HepG2 (cell line): Measurements from ENCODE around the gene MEF2D. TPM values are rescaled to one million over a fixed set of nuclear protein-coding genes. Genes with fewer than 3 reads are reported as not detected.

Source experiments
- BRF2 ChIP-seq: sonication (generic); formaldehyde crosslinking; IDR thresholded peaks from 2 replicates; pipeline ENCODE4 v1.8.1; 2022; ENCODE audit warnings: mild to moderate bottlenecking, missing genetic modification reagents
- HOXA5 ChIP-seq: sonication (generic); formaldehyde crosslinking; IDR thresholded peaks from 2 replicates; pipeline ENCODE4 v1.4.0; 2020; ENCODE audit warnings: missing genetic modification reagents
- KAT8 ChIP-seq: IDR thresholded peaks from 2 replicates; pipeline ENCODE4 v1.6.1; 2016; ENCODE audit warnings: missing genetic modification reagents, missing compliant biosample characterization
- KDM2A ChIP-seq: sonication (generic); formaldehyde crosslinking; IDR thresholded peaks from 2 replicates; pipeline ENCODE4 v1.4.0; 2020; ENCODE audit warnings: low read depth, missing genetic modification reagents, borderline replicate concordance
- KDM3A ChIP-seq: IDR thresholded peaks from 2 replicates; pipeline ENCODE4 v1.6.1; 2018; ENCODE audit warnings: low read depth, missing compliant biosample characterization
- MATR3 ChIP-seq: sonication (generic); formaldehyde crosslinking; IDR thresholded peaks from 2 replicates; pipeline ENCODE4 v1.4.0; 2020; ENCODE audit warnings: missing genetic modification reagents
- MBD4 ChIP-seq: IDR thresholded peaks from 2 replicates; pipeline ENCODE4 v1.6.1; 2012; ENCODE audit warnings: low read length, inconsistent platforms, borderline replicate concordance
- MLLT10 ChIP-seq: sonication (generic); formaldehyde crosslinking; IDR thresholded peaks from 2 replicates; pipeline ENCODE4 v1.4.0; 2020; ENCODE audit warnings: missing genetic modification reagents
- NFE2L2 ChIP-seq: fragments of 150-350 bp; IDR thresholded peaks from 2 replicates; pipeline ENCODE4 v1.6.1; 2014; ENCODE audit warnings: low read length
- PHB2 ChIP-seq: fragments of 450-650 bp; IDR thresholded peaks from 2 replicates; pipeline ENCODE4 v1.6.1; 2018; ENCODE audit not compliant: partially characterized antibody
- POLR2A ChIP-seq, 2 experiments: IDR thresholded peaks; 2 replicates each; pipeline ENCODE4 v1.6.1; 2011; ENCODE audit warnings: low read depth in 2 of 2, low read length in 2 of 2, mild to moderate bottlenecking in 1 of 2, moderate library complexity in 1 of 2; ENCODE audit not compliant: insufficient read depth in 1 of 2
- PPARG ChIP-seq: conservative IDR thresholded peaks from 2 replicates; pipeline ENCODE4 v1.6.1; 2016; ENCODE audit warnings: missing biosample characterization, missing genetic modification reagents
- RFX1 ChIP-seq: fragments of 450-650 bp; IDR thresholded peaks from 2 replicates; pipeline ENCODE4 v1.6.1; 2017
- SIX1 ChIP-seq: sonication (generic); formaldehyde crosslinking; IDR thresholded peaks from 2 replicates; pipeline ENCODE4 v1.4.0; 2020; ENCODE audit warnings: missing genetic modification reagents, borderline replicate concordance
- SMAD1 ChIP-seq: sonication (generic); formaldehyde crosslinking; IDR thresholded peaks from 2 replicates; pipeline ENCODE4 v1.4.0; 2020; ENCODE audit warnings: missing genetic modification reagents, low read depth, mild to moderate bottlenecking, borderline replicate concordance
- SNAPC4 ChIP-seq: sonication (generic); formaldehyde crosslinking; IDR thresholded peaks from 2 replicates; pipeline ENCODE4 v1.4.0; 2020; ENCODE audit warnings: mild to moderate bottlenecking, missing genetic modification reagents
- TAF1 ChIP-seq: sonication (generic); formaldehyde crosslinking; IDR thresholded peaks from 2 replicates; pipeline ENCODE4 v1.4.0; 2020; ENCODE audit warnings: missing genetic modification reagents
- TMF1 ChIP-seq: sonication (generic); formaldehyde crosslinking; IDR thresholded peaks from 2 replicates; pipeline ENCODE4 v1.8.1; 2022; ENCODE audit warnings: low read depth, missing genetic modification reagents
- ZC3H13 ChIP-seq: sonication (generic); formaldehyde crosslinking; IDR thresholded peaks from 2 replicates; pipeline ENCODE4 v1.8.1; 2023; ENCODE audit warnings: mild to moderate bottlenecking, missing genetic modification reagents, moderate library complexity
- ZFP36L2 ChIP-seq: sonication (generic); formaldehyde crosslinking; IDR thresholded peaks from 2 replicates; pipeline ENCODE4 v1.4.0; 2020; ENCODE audit warnings: missing genetic modification reagents
- ZMYM4 ChIP-seq: sonication (generic); formaldehyde crosslinking; IDR thresholded peaks from 2 replicates; pipeline ENCODE4 v1.8.1; 2023; ENCODE audit warnings: mild to moderate bottlenecking, missing genetic modification reagents
- ZNF292 ChIP-seq: sonication (generic); formaldehyde crosslinking; IDR thresholded peaks from 2 replicates; pipeline ENCODE4 v1.8.1; 2022; ENCODE audit warnings: mild to moderate bottlenecking, low read depth, missing genetic modification reagents, borderline replicate concordance
- ZNF446 ChIP-seq: sonication (generic); formaldehyde crosslinking; IDR thresholded peaks from 2 replicates; pipeline ENCODE4 v1.5.0; 2020; ENCODE audit warnings: mild to moderate bottlenecking, missing genetic modification reagents
- ZNF460 ChIP-seq: sonication (generic); formaldehyde crosslinking; IDR thresholded peaks from 2 replicates; pipeline ENCODE4 v1.5.1; 2020; ENCODE audit warnings: missing genetic modification reagents, mild to moderate bottlenecking, borderline replicate concordance
- ZNF607 ChIP-seq: sonication (generic); formaldehyde crosslinking; IDR thresholded peaks from 2 replicates; pipeline ENCODE4 v1.5.1; 2020; ENCODE audit warnings: missing genetic modification reagents, mild to moderate bottlenecking, borderline replicate concordance
- ZNF776 ChIP-seq: sonication (generic); formaldehyde crosslinking; IDR thresholded peaks from 2 replicates; pipeline ENCODE4 v1.4.0; 2020; ENCODE audit warnings: mild to moderate bottlenecking, missing genetic modification reagents
- ZNF839 ChIP-seq: sonication (generic); formaldehyde crosslinking; IDR thresholded peaks from 2 replicates; pipeline ENCODE4 v1.4.0; 2020; ENCODE audit warnings: missing genetic modification reagents, mild to moderate bottlenecking, borderline replicate concordance
- polyA plus RNA-seq, 8 experiments: library from polyadenylated mRNA; depleted of rRNA in 3 of 8; stranded (reverse) in 7 of 8; unstranded in 1 of 8; fragments of >200 nt; fragmentation: Illumina TruSeq in 4 of 8; extraction: Trizol in 4 of 8; gene quantifications; 2 replicates each; pipeline versions ENCODE4 v1.2.1 to v1.2.3, GENCODE V29; 2011 to 2016; ENCODE audit warnings: low read depth in 4 of 8, missing spikeins in 1 of 8, mixed read lengths in 1 of 8; ENCODE audit not compliant: insufficient read depth in 1 of 8
- total RNA-seq, 5 experiments: library from RNA; depleted of rRNA; stranded (reverse); fragments of >200 nt; fragmentation: Illumina TruSeq; extraction: Trizol; gene quantifications; 2 replicates each; pipeline ENCODE4 v1.2.3, GENCODE V29; 2016; ENCODE audit warnings: low read depth in 1 of 5

Gene MEF2D
- total and polyA plus RNA-seq, 2 of the 13 experiments (the other 11 are each of a cell fraction or from before 2014, with no cell fraction given): 1.6 to 3.9 TPM

GRCh38 chr1:156504821-156505678, 4.5 kb upstream of the MEF2D start (continued):
- TF ChIP-seq KDM3A (CRISPR knock-in tag) (peak; percentile 45; the same call in 1 of the 2 replicates), KAT8 (CRISPR knock-in tag) (peak; percentile 48; the same call in 1 of the 2 replicates), SNAPC4 (CRISPR knock-in tag) (no peak), HOXA5 (CRISPR knock-in tag) (peak; percentile 13; the same call in 1 of the 2 replicates), ZNF446 (no peak), ZNF839 (CRISPR knock-in tag) (no peak), ZNF776 (no peak), BRF2 (CRISPR knock-in tag) (no peak), SMAD1 (CRISPR knock-in tag) (no peak), PPARG (CRISPR knock-in tag) (peak; percentile 70), ZC3H13 (no peak), SIX1 (CRISPR knock-in tag) (no peak), ZFP36L2 (CRISPR knock-in tag) (no peak), MBD4 (no peak), TMF1 (CRISPR knock-in tag) (no peak), ZNF607 (CRISPR knock-in tag) (0 out of 2 replicates have a peak, but pooled peaks have one; percentile 39), ZNF292 (CRISPR knock-in tag) (peak; percentile 25; the same call in 1 of the 2 replicates), ZNF460 (CRISPR knock-in tag) (no peak), TAF1 (CRISPR knock-in tag) (peak; percentile 43), NFE2L2 (no peak), PHB2 (no peak), MATR3 (CRISPR knock-in tag) (no peak), POLR2A (IDR thresholded peaks at IDR 0.05; ENCODE audit: insufficient read depth in 1 of 2, low read depth in 2 of 2, low read length in 2 of 2) (0 out of 4 replicates have a peak, but pooled peaks of 1 of the 2 experiments have one; percentile 16), RFX1 (no peak), ZMYM4 (CRISPR knock-in tag) (peak; percentile 83), MLLT10 (no peak), KDM2A (CRISPR knock-in tag) (peak; percentile 69)
